WTC11 (cell line): ENCODE results near the gene PTEN. TPM values are rescaled to one million over a fixed set of nuclear protein-coding genes. Genes with fewer than 3 reads are reported as not detected.
A peak's percentile ranks its signal among the peaks of the same experiment; 100 is the strongest.

Experiments used
- ATAC-seq: fragments of 200-7000 bp; cut with Tn5 transposase; 2 replicates; pipeline ENCODE4 v1.10.0; 2021; ENCODE audit warnings: mild to moderate bottlenecking, moderate library complexity
- CTCF ChIA-PET: fragments of 300-600 bp; sonication (Branson Sonifier 250); formaldehyde crosslinking; loops from one replicate; lab custom pipeline; 2021; ENCODE audit warnings: antibody characterized with exemption; lab: Charles Lee
- POLR2A ChIA-PET: fragments of 350-600 bp; sonication (Branson Sonifier 250); formaldehyde crosslinking; loops from one replicate; lab custom pipeline; 2021; ENCODE audit warnings: antibody characterized with exemption; lab: Charles Lee
- DNase-seq: peaks from one replicate; pipeline ENCODE4 v3.0.0; 2021; ENCODE audit warnings: low spot score
- H3K27ac Mint-ChIP-seq: 2 replicates; pipeline ENCODE4 v1.8.0; 2021; ENCODE audit warnings: mixed read lengths
- H3K27me3 Mint-ChIP-seq: 2 replicates; pipeline ENCODE4 v1.8.0; 2021; ENCODE audit warnings: low read depth, mild to moderate bottlenecking, moderate library complexity, mixed read lengths
- H3K36me3 Mint-ChIP-seq: 2 replicates; pipeline ENCODE4 v1.8.0; 2021; ENCODE audit warnings: mixed read lengths
- H3K4me1 Mint-ChIP-seq: 2 replicates; pipeline ENCODE4 v1.8.0; 2022; ENCODE audit warnings: mixed read lengths
- H3K4me3 Mint-ChIP-seq: 2 replicates; pipeline ENCODE4 v1.8.0; 2021; ENCODE audit warnings: mild to moderate bottlenecking, moderate library complexity, mixed read lengths
- H3K9me3 Mint-ChIP-seq: 2 replicates; pipeline ENCODE4 v1.8.0; 2021; ENCODE audit warnings: mixed read lengths
- AR ChIP-seq: fragments of 250-450 bp; sonication (Bioruptor Pico); IDR thresholded peaks from 2 replicates; pipeline ENCODE4 v1.9.0; 2021; ENCODE audit warnings: mild to moderate bottlenecking
- ARID4B ChIP-seq: sonication (generic); formaldehyde crosslinking; IDR thresholded peaks from 2 replicates; pipeline ENCODE4 v1.8.0; 2023; ENCODE audit warnings: missing genetic modification reagents, mild to moderate bottlenecking, borderline replicate concordance
- E2F4 ChIP-seq: sonication (generic); formaldehyde crosslinking; IDR thresholded peaks from 2 replicates; pipeline ENCODE4 v1.8.1; 2022; ENCODE audit warnings: low read depth, mild to moderate bottlenecking, moderate library complexity, missing genetic modification reagents, borderline replicate concordance
- ESRRA ChIP-seq: sonication (generic); formaldehyde crosslinking; IDR thresholded peaks from 2 replicates; pipeline ENCODE4 v1.8.1; 2022; ENCODE audit warnings: mild to moderate bottlenecking, missing genetic modification reagents, borderline replicate concordance
- GTF2I ChIP-seq: fragments of 250-450 bp; sonication (Bioruptor Pico); conservative IDR thresholded peaks from 2 replicates; pipeline ENCODE4 v1.4.0; 2021; ENCODE audit warnings: mild to moderate bottlenecking
- HMGXB4 ChIP-seq: sonication (generic); formaldehyde crosslinking; IDR thresholded peaks from 2 replicates; pipeline ENCODE4 v1.8.1; 2023; ENCODE audit warnings: mild to moderate bottlenecking, moderate library complexity, missing genetic modification reagents
- IRF1 ChIP-seq: sonication (generic); formaldehyde crosslinking; IDR thresholded peaks from 2 replicates; pipeline ENCODE4 v1.8.0; 2023; ENCODE audit warnings: missing genetic modification reagents
- MYBL2 ChIP-seq: sonication (generic); formaldehyde crosslinking; IDR thresholded peaks from 2 replicates; pipeline ENCODE4 v1.8.1; 2023; ENCODE audit warnings: mild to moderate bottlenecking, moderate library complexity, missing genetic modification reagents
- NFYB ChIP-seq: sonication (generic); formaldehyde crosslinking; conservative IDR thresholded peaks from 2 replicates; pipeline ENCODE4 v1.8.0; 2022; ENCODE audit warnings: low read depth, missing genetic modification reagents
- OVOL2 ChIP-seq: fragments of 250-450 bp; sonication (Bioruptor Pico); IDR thresholded peaks from 2 replicates; pipeline ENCODE4 v1.9.0; 2021; ENCODE audit warnings: mild to moderate bottlenecking, borderline replicate concordance
- PREB ChIP-seq: sonication (generic); formaldehyde crosslinking; IDR thresholded peaks from 2 replicates; pipeline ENCODE4 v1.8.1; 2022; ENCODE audit warnings: mild to moderate bottlenecking, missing genetic modification reagents, moderate library complexity, borderline replicate concordance
- ZNF232 ChIP-seq: sonication (generic); formaldehyde crosslinking; IDR thresholded peaks from 2 replicates; pipeline ENCODE4 v1.8.0; 2022; ENCODE audit warnings: mild to moderate bottlenecking, missing genetic modification reagents
- ZSCAN18 ChIP-seq: fragments of 250-450 bp; sonication (Bioruptor Pico); IDR thresholded peaks from 2 replicates; pipeline ENCODE4 v2.1.2; 2022; ENCODE audit warnings: mild to moderate bottlenecking, moderate library complexity
- total RNA-seq: library from RNA; stranded (reverse); gene quantifications from 3 replicates; pipeline ENCODE4 v1.2.3, GENCODE V29; 2021
- TF ChIP-seq, protein P1 (sequence below): sonication (generic); formaldehyde crosslinking; conservative IDR thresholded peaks from 2 replicates; pipeline ENCODE4 v1.8.1; 2023; ENCODE audit warnings: mild to moderate bottlenecking, low read depth, missing genetic modification reagents, moderate library complexity
- TF ChIP-seq, protein P2 (sequence below): fragments of 250-450 bp; sonication (Bioruptor Pico); IDR thresholded peaks from 2 replicates; pipeline ENCODE4 v1.9.0; 2021; ENCODE audit warnings: mild to moderate bottlenecking

The PTEN gene
- total RNA-seq, 1 experiment from 2014 or later, result 54.2 TPM

DNA sequence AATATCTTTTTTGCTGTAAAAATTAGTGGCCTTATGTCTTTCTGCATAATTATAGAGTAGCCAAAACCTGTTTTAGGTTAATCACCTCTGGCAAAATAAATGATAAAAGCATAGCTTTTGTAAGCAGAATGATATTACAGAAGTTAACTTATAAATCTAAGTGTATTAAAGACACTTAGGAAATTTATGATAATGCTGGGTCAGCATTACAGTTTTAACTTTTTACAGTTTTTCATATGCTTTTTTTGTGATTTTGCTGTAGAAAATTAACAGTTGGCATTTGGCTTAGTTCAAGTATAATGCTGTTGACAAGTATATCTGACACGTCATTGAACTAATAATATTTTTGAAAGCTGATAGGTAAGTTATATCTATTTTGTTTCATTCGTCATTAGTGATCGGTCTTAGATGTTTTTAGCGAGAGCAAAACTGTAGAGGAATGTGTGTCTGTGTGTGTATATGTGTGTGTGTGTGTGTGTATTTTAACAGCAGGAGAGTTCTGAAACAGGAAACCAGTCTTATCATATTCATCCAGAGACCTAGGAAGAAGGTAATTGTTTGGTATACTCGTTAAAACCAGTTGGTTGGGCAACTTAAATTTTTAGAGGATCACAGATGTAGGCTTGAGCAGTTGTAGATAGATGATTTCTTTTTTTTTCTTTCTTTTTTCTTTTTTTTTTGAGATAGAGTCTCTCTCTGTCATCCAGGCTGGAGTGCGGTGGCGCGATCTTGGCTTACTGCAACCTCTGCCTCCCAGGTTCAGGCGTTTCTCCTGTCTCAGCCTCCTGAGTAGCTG is 15.4 kb downstream of the PTEN start:
- H3K9me3 Mint-ChIP-seq, result peaks cover 12% of the 10 kb centered on the region; the same call in 1 of the 2 replicates

More for the DNA sequence above, 15.4 kb downstream of the PTEN start:
- H3K4me3 Mint-ChIP-seq, result no peak overlapping the region
- TF ChIP-seq, protein P1, sequence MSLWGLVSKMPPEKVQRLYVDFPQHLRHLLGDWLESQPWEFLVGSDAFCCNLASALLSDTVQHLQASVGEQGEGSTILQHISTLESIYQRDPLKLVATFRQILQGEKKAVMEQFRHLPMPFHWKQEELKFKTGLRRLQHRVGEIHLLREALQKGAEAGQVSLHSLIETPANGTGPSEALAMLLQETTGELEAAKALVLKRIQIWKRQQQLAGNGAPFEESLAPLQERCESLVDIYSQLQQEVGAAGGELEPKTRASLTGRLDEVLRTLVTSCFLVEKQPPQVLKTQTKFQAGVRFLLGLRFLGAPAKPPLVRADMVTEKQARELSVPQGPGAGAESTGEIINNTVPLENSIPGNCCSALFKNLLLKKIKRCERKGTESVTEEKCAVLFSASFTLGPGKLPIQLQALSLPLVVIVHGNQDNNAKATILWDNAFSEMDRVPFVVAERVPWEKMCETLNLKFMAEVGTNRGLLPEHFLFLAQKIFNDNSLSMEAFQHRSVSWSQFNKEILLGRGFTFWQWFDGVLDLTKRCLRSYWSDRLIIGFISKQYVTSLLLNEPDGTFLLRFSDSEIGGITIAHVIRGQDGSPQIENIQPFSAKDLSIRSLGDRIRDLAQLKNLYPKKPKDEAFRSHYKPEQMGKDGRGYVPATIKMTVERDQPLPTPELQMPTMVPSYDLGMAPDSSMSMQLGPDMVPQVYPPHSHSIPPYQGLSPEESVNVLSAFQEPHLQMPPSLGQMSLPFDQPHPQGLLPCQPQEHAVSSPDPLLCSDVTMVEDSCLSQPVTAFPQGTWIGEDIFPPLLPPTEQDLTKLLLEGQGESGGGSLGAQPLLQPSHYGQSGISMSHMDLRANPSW (CRISPR knock-in tag), result no peak
- no peak for TF ChIP-seq NFYB (CRISPR knock-in tag)
- TF ChIP-seq E2F4 (CRISPR knock-in tag), result no peak
- no peak for TF ChIP-seq ZSCAN18 (CRISPR knock-in tag)
- no peak for TF ChIP-seq OVOL2
- TF ChIP-seq, protein P2, sequence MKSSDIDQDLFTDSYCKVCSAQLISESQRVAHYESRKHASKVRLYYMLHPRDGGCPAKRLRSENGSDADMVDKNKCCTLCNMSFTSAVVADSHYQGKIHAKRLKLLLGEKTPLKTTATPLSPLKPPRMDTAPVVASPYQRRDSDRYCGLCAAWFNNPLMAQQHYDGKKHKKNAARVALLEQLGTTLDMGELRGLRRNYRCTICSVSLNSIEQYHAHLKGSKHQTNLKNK (CRISPR knock-in tag), result no peak
- TF ChIP-seq PREB (CRISPR knock-in tag), result no peak
- no peak for TF ChIP-seq ESRRA (CRISPR knock-in tag)
- TF ChIP-seq ARID4B (CRISPR knock-in tag), result no peak
- no peak for TF ChIP-seq HMGXB4 (CRISPR knock-in tag)
- TF ChIP-seq ZNF232 (CRISPR knock-in tag), result no peak
- no peak for TF ChIP-seq AR (CRISPR knock-in tag)
- no peak for TF ChIP-seq IRF1 (CRISPR knock-in tag)
- TF ChIP-seq MYBL2 (CRISPR knock-in tag), result no peak
- TF ChIP-seq GTF2I (CRISPR knock-in tag), result no peak
- CTCF ChIA-PET, result interaction anchor here (1.3 kb wide), 1 partner anchor 235 kb away, joined by 4 read pairs; no protein-coding TSS in a partner anchor
- H3K27ac Mint-ChIP-seq, result peak overlapping the region; percentile 14
- DNase-seq, result no peak
- H3K4me1 Mint-ChIP-seq, result peaks cover 20% of the 10 kb centered on the region
- no peak for ATAC-seq
- H3K36me3 Mint-ChIP-seq, result peaks cover 27% of the 10 kb centered on the region
- POLR2A ChIA-PET, result interaction anchor here (0.6 to 0.7 kb wide), 2 partner anchors 22 to 86 kb away, joined by 4 to 8 read pairs; no protein-coding TSS in a partner anchor
- no peaks in the 10 kb centered on the region; the same call in 1 of the 2 replicates for H3K27me3 Mint-ChIP-seq
